ENCODE data around the gene ZDHHC1. TPM values are rescaled to one million over a fixed set of nuclear protein-coding genes. Genes with fewer than 3 reads are reported as not detected.
A peak's percentile ranks its signal among the peaks of the same experiment; 100 is the strongest.

The ZDHHC1 gene
- total RNA-seq, 1 experiment from 2014 or later: not detected

GRCh38 chr16:67425580-67425979 is 9.3 kb upstream of the ZDHHC1 start:
- no peaks in the 10 kb centered on the region for H3K79me2 ChIP-seq (ENCODE audit: low read length)
- H3K4me2 ChIP-seq (ENCODE audit: low read depth, low read length, poor library complexity, severe bottlenecking): peak overlapping the region; percentile 73
- H3K36me3 ChIP-seq (ENCODE audit: insufficient read depth, low read length): no peaks in the 10 kb centered on the region
- peaks cover 22% of the 10 kb centered on the region for H3K4me1 ChIP-seq (ENCODE audit: low read length)
- H3K9me2 ChIP-seq (replicated peaks; ENCODE audit: insufficient read depth, low read length): no peaks in the 10 kb centered on the region
- H3K9ac ChIP-seq (ENCODE audit: low read length): no peak overlapping the region
- no peaks in the 10 kb centered on the region for H3K9me3 ChIP-seq (ENCODE audit: low read length)
- H3K4me3 ChIP-seq (ENCODE audit: low read length): no peak overlapping the region
- H2AFZ ChIP-seq (ENCODE audit: low read length): no peak overlapping the region
- H3K27ac ChIP-seq (ENCODE audit: low read length): no peak overlapping the region
- no peak for DNase-seq
- no peaks in the 10 kb centered on the region for H4K20me1 ChIP-seq (ENCODE audit: insufficient read depth, low read depth, low read length)
- H3K27me3 ChIP-seq (ENCODE audit: low read length): no peaks in the 10 kb centered on the region

GRCh38 chr16:67425061-67425460 is 8.8 kb upstream of the ZDHHC1 start:
- no peaks in the 10 kb centered on the region for H4K20me1 ChIP-seq (ENCODE audit: insufficient read depth, low read depth, low read length)
- peaks cover 17% of the 10 kb centered on the region for H3K4me1 ChIP-seq (ENCODE audit: low read length)
- H3K9ac ChIP-seq (ENCODE audit: low read length): no peak overlapping the region
- peak overlapping the region; percentile 66; the same call in 1 of the 2 replicates for H2AFZ ChIP-seq (ENCODE audit: low read length)
- no peaks in the 10 kb centered on the region for H3K36me3 ChIP-seq (ENCODE audit: insufficient read depth, low read length)
- no peaks in the 10 kb centered on the region for H3K27me3 ChIP-seq (ENCODE audit: low read length)
- H3K9me3 ChIP-seq (ENCODE audit: low read length): no peaks in the 10 kb centered on the region
- DNase-seq: peak; percentile 54
- H3K79me2 ChIP-seq (ENCODE audit: low read length): no peaks in the 10 kb centered on the region
- peak overlapping the region; percentile 58 for H3K4me3 ChIP-seq (ENCODE audit: low read length)
- no peak overlapping the region for H3K27ac ChIP-seq (ENCODE audit: low read length)
- peak overlapping the region; percentile 73 for H3K4me2 ChIP-seq (ENCODE audit: low read depth, low read length, poor library complexity, severe bottlenecking)
- H3K9me2 ChIP-seq (replicated peaks; ENCODE audit: insufficient read depth, low read length): no peaks in the 10 kb centered on the region

GRCh38 chr16:67424261-67424615 is 8.0 kb upstream of the ZDHHC1 start:
- Histone ChIP-seq H3K9me3 (ENCODE audit: low read length) (no peaks in the 10 kb centered on the region), H3K36me3 (ENCODE audit: insufficient read depth, low read length) (no peaks in the 10 kb centered on the region), H2AFZ (ENCODE audit: low read length) (no peak overlapping the region), H3K4me3 (ENCODE audit: low read length) (no peak overlapping the region), H3K27ac (ENCODE audit: low read length) (no peak overlapping the region), H3K9ac (ENCODE audit: low read length) (no peak overlapping the region), H3K79me2 (ENCODE audit: low read length) (no peaks in the 10 kb centered on the region), H3K27me3 (ENCODE audit: low read length) (no peaks in the 10 kb centered on the region), H3K4me1 (ENCODE audit: low read length) (peaks cover 17% of the 10 kb centered on the region), H4K20me1 (ENCODE audit: insufficient read depth, low read depth, low read length) (no peaks in the 10 kb centered on the region), H3K4me2 (ENCODE audit: low read depth, low read length, poor library complexity, severe bottlenecking) (no peak overlapping the region), H3K9me2 (replicated peaks; ENCODE audit: insufficient read depth, low read length) (no peaks in the 10 kb centered on the region)
- DNase-seq: no peak

GRCh38 chr16:67423611-67424260 is 7.5 kb upstream of the ZDHHC1 start:
- no peak overlapping the region for H2AFZ ChIP-seq (ENCODE audit: low read length)
- H3K27me3 ChIP-seq (ENCODE audit: low read length): no peaks in the 10 kb centered on the region
- no peak overlapping the region for H3K4me2 ChIP-seq (ENCODE audit: low read depth, low read length, poor library complexity, severe bottlenecking)
- no peaks in the 10 kb centered on the region for H3K9me2 ChIP-seq (replicated peaks; ENCODE audit: insufficient read depth, low read length)
- no peaks in the 10 kb centered on the region for H4K20me1 ChIP-seq (ENCODE audit: insufficient read depth, low read depth, low read length)
- H3K9me3 ChIP-seq (ENCODE audit: low read length): no peaks in the 10 kb centered on the region
- no peak overlapping the region for H3K9ac ChIP-seq (ENCODE audit: low read length)
- no peak overlapping the region for H3K27ac ChIP-seq (ENCODE audit: low read length)
- H3K4me1 ChIP-seq (ENCODE audit: low read length): peaks cover 17% of the 10 kb centered on the region
- H3K4me3 ChIP-seq (ENCODE audit: low read length): no peak overlapping the region
- no peak for DNase-seq
- H3K79me2 ChIP-seq (ENCODE audit: low read length): no peaks in the 10 kb centered on the region
- no peaks in the 10 kb centered on the region for H3K36me3 ChIP-seq (ENCODE audit: insufficient read depth, low read length)

- Histone ChIP-seq H3K9me3 (ENCODE audit: low read length) (no peaks in the 10 kb centered on the region), H2AFZ (ENCODE audit: low read length) (no peak overlapping the region), H4K20me1 (ENCODE audit: insufficient read depth, low read depth, low read length) (no peaks in the 10 kb centered on the region), H3K9ac (ENCODE audit: low read length) (no peak overlapping the region), H3K79me2 (ENCODE audit: low read length) (no peaks in the 10 kb centered on the region), H3K27ac (ENCODE audit: low read length) (no peak overlapping the region), H3K27me3 (ENCODE audit: low read length) (no peaks in the 10 kb centered on the region), H3K36me3 (ENCODE audit: insufficient read depth, low read length) (no peaks in the 10 kb centered on the region), H3K4me3 (ENCODE audit: low read length) (no peak overlapping the region), H3K9me2 (replicated peaks; ENCODE audit: insufficient read depth, low read length) (no peaks in the 10 kb centered on the region), H3K4me1 (ENCODE audit: low read length) (peaks cover 17% of the 10 kb centered on the region), H3K4me2 (ENCODE audit: low read depth, low read length, poor library complexity, severe bottlenecking) (no peak overlapping the region)
- DNase-seq: no peak
Observed at GRCh38 chr16:67423015-67423414, 6.7 kb upstream of the ZDHHC1 start.

- DNase-seq: no peak
- Histone ChIP-seq H3K27ac (ENCODE audit: low read length) (no peak overlapping the region), H3K4me3 (ENCODE audit: low read length) (no peak overlapping the region), H4K20me1 (ENCODE audit: insufficient read depth, low read depth, low read length) (no peaks in the 10 kb centered on the region), H3K4me1 (ENCODE audit: low read length) (peaks cover 17% of the 10 kb centered on the region), H3K9ac (ENCODE audit: low read length) (no peak overlapping the region), H3K9me3 (ENCODE audit: low read length) (no peaks in the 10 kb centered on the region), H3K27me3 (ENCODE audit: low read length) (no peaks in the 10 kb centered on the region), H2AFZ (ENCODE audit: low read length) (no peak overlapping the region), H3K4me2 (ENCODE audit: low read depth, low read length, poor library complexity, severe bottlenecking) (no peak overlapping the region), H3K79me2 (ENCODE audit: low read length) (no peaks in the 10 kb centered on the region), H3K36me3 (ENCODE audit: insufficient read depth, low read length) (no peaks in the 10 kb centered on the region), H3K9me2 (replicated peaks; ENCODE audit: insufficient read depth, low read length) (no peaks in the 10 kb centered on the region)
Observed at GRCh38 chr16:67421030-67421429, 4.8 kb upstream of the ZDHHC1 start.

- Histone ChIP-seq H3K36me3 (ENCODE audit: insufficient read depth, low read length) (no peaks in the 10 kb centered on the region), H2AFZ (ENCODE audit: low read length) (no peak overlapping the region), H4K20me1 (ENCODE audit: insufficient read depth, low read depth, low read length) (no peaks in the 10 kb centered on the region), H3K79me2 (ENCODE audit: low read length) (no peaks in the 10 kb centered on the region), H3K4me2 (ENCODE audit: low read depth, low read length, poor library complexity, severe bottlenecking) (no peak overlapping the region), H3K27me3 (ENCODE audit: low read length) (no peaks in the 10 kb centered on the region), H3K9ac (ENCODE audit: low read length) (no peak overlapping the region), H3K27ac (ENCODE audit: low read length) (no peak overlapping the region), H3K4me1 (ENCODE audit: low read length) (peaks cover 11% of the 10 kb centered on the region), H3K9me3 (ENCODE audit: low read length) (no peaks in the 10 kb centered on the region), H3K9me2 (replicated peaks; ENCODE audit: insufficient read depth, low read length) (no peaks in the 10 kb centered on the region), H3K4me3 (ENCODE audit: low read length) (no peak overlapping the region)
- no peak for DNase-seq
Observed at GRCh38 chr16:67419931-67420330, 3.7 kb upstream of the ZDHHC1 start.

- no peak for DNase-seq
- no peak overlapping the region for H3K4me3 ChIP-seq (ENCODE audit: low read length)
- H4K20me1 ChIP-seq (ENCODE audit: insufficient read depth, low read depth, low read length): no peaks in the 10 kb centered on the region
- H3K4me1 ChIP-seq (ENCODE audit: low read length): peaks cover 6% of the 10 kb centered on the region
- H3K4me2 ChIP-seq (ENCODE audit: low read depth, low read length, poor library complexity, severe bottlenecking): no peak overlapping the region
- H3K9ac ChIP-seq (ENCODE audit: low read length): no peak overlapping the region
- H3K27me3 ChIP-seq (ENCODE audit: low read length): no peaks in the 10 kb centered on the region
- no peaks in the 10 kb centered on the region for H3K9me2 ChIP-seq (replicated peaks; ENCODE audit: insufficient read depth, low read length)
- H3K9me3 ChIP-seq (ENCODE audit: low read length): no peaks in the 10 kb centered on the region
- H3K79me2 ChIP-seq (ENCODE audit: low read length): no peaks in the 10 kb centered on the region
- no peak overlapping the region for H2AFZ ChIP-seq (ENCODE audit: low read length)
- H3K36me3 ChIP-seq (ENCODE audit: insufficient read depth, low read length): no peaks in the 10 kb centered on the region
- H3K27ac ChIP-seq (ENCODE audit: low read length): no peak overlapping the region
Observed at GRCh38 chr16:67419502-67419901, 3.2 kb upstream of the ZDHHC1 start.

Measured in Karpas-422 (cell line).